ENCODE measurements around the gene TCF19. TPM values are rescaled to one million over a fixed set of nuclear protein-coding genes. Genes with fewer than 3 reads are reported as not detected.
"Not testable (repeated sequence)": the region's sequence is repeated elsewhere in the genome, so short reads cannot be mapped to it uniquely, and the experiment has no call there.

Gene TCF19
- total RNA-seq, 1 donor from 2014 or later: 8.8 TPM

DNA sequence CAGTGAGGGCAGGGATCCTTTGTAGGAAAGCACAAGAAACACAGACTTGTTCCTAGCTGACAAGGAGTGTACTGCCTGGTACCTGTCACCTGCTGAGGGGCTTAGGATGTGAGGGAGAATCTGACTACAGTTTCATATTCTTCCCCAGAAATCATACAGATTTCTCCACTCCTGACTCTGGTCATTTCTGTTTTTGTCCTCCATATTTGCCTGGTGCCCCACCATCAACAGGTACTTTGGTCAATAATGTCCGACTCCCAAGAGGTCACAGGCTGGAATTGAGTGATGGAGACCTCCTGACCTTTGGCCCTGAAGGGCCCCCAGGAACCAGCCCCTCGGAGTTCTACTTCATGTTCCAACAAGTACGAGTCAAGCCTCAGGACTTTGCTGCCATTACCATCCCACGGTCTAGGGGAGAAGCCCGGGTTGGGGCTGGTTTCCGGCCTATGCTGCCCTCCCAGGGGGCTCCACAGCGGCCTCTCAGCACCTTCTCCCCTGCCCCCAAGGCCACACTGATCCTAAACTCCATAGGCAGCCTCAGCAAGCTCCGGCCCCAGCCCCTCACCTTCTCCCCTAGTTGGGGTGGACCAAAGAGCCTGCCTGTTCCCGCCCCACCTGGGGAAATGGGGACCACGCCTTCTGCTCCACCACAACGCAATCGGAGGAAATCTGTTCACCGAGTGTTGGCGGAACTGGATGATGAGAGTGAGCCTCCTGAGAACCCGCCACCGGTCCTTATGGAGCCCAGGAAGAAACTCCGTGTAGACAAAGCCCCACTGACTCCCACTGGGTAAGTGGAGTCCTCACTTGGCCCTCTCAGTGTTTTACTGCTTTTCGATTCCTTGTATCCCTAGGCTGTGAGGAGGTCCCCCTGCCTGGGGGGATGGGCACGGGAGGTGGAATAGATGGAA, 3.1 kb downstream of the TCF19 start:
- H3K36me3 ChIP-seq: no peaks in the 10 kb centered on the region
- intact Hi-C loops (cut with DNase I): no loop called here
- no peak overlapping the region for H3K4me3 ChIP-seq
- H3K9me3 ChIP-seq: no peaks in the 10 kb centered on the region
- no peak overlapping the region for H3K27ac ChIP-seq
- no peak for DNase-seq (ENCODE audit: extremely low spot score in 2 of 2)
- TF ChIP-seq POLR2AphosphoS5 (IDR thresholded peaks at IDR 0.05; ENCODE audit: insufficient read depth in 1 of 2, low read depth in 1 of 2) (no peak), POLR2A (IDR thresholded peaks at IDR 0.05) (no peak)
- TF ChIP-seq, protein P1, sequence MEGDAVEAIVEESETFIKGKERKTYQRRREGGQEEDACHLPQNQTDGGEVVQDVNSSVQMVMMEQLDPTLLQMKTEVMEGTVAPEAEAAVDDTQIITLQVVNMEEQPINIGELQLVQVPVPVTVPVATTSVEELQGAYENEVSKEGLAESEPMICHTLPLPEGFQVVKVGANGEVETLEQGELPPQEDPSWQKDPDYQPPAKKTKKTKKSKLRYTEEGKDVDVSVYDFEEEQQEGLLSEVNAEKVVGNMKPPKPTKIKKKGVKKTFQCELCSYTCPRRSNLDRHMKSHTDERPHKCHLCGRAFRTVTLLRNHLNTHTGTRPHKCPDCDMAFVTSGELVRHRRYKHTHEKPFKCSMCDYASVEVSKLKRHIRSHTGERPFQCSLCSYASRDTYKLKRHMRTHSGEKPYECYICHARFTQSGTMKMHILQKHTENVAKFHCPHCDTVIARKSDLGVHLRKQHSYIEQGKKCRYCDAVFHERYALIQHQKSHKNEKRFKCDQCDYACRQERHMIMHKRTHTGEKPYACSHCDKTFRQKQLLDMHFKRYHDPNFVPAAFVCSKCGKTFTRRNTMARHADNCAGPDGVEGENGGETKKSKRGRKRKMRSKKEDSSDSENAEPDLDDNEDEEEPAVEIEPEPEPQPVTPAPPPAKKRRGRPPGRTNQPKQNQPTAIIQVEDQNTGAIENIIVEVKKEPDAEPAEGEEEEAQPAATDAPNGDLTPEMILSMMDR (IDR thresholded peaks at IDR 0.05): no peak
- no peaks in the 10 kb centered on the region for H3K27me3 ChIP-seq
- H3K4me1 ChIP-seq: peaks cover 27% of the 10 kb centered on the region

DNA sequence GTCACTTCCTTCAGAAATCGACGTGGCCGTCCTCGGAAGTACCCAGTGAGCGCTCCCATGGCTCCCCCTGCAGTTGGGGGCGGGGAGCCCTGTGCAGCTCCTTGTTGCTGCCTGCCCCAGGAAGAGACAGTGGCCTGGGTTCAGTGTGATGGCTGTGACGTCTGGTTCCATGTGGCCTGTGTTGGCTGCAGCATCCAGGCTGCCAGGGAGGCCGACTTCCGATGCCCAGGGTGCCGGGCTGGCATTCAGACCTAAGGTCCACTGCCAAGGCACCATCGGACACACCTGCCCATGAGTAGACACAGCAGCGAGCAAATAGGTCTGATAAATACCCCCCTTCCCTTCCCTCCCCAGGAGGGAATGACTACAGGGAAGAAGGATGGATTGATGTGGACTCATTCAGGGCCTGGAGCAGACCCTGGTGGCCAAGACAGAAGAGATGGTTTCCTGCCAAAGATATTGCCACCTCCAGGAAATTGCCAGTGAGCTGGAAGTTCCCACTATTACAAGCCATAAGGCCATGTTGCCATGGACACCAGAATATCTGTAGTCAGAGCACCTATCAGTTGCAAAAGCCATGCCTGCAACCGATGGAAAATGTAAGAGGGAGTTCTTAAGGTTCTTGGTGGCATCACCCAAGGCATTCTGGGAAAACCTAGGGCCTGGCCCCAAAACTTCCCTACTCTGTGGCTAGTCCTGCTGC, 4.2 kb downstream of the TCF19 start:
- H3K27ac ChIP-seq: no peak overlapping the region
- no peaks in the 10 kb centered on the region for H3K27me3 ChIP-seq
- H3K36me3 ChIP-seq: no peaks in the 10 kb centered on the region
- peaks cover 17% of the 10 kb centered on the region for H3K4me1 ChIP-seq
- TF ChIP-seq POLR2AphosphoS5 (IDR thresholded peaks at IDR 0.05; ENCODE audit: insufficient read depth in 1 of 2, low read depth in 1 of 2) (no peak), POLR2A (IDR thresholded peaks at IDR 0.05) (no peak)
- TF ChIP-seq, protein P1 (IDR thresholded peaks at IDR 0.05): no peak
- DNase-seq (ENCODE audit: extremely low spot score in 2 of 2): no peak
- no peaks in the 10 kb centered on the region for H3K9me3 ChIP-seq
- H3K4me3 ChIP-seq: no peak overlapping the region
- intact Hi-C loops (cut with DNase I): no loop called here

DNA sequence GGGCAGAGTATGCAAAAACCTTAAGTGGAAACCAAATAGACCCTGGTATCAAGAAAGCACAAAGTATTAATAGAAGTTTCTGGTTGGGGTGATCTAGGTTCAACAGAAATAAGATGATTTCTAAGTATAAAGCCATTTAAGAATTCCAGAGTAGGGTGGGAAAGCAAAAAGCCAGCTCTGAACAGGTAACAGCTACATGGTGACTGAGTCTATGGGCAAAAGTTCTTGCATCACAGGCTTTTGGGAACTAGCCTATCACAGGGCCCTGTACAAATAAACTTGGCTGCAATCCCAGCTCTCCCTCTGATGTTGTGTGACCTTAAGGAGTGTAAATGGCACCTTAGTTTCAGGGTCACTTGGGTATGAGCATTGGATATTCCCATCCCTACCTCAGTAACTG, 5.5 kb downstream of the TCF19 start:
- peaks cover 10% of the 10 kb centered on the region for H3K4me1 ChIP-seq
- intact Hi-C loops (cut with DNase I): no loop called here
- TF ChIP-seq, protein P1 (IDR thresholded peaks at IDR 0.05): no peak
- TF ChIP-seq POLR2A (IDR thresholded peaks at IDR 0.05) (no peak), POLR2AphosphoS5 (IDR thresholded peaks at IDR 0.05; ENCODE audit: insufficient read depth in 1 of 2, low read depth in 1 of 2) (no peak)
- DNase-seq (ENCODE audit: extremely low spot score in 2 of 2): no peak
- H3K27ac ChIP-seq: no peak overlapping the region
- H3K4me3 ChIP-seq: no peak overlapping the region
- no peaks in the 10 kb centered on the region for H3K27me3 ChIP-seq
- no peaks in the 10 kb centered on the region for H3K9me3 ChIP-seq
- no peaks in the 10 kb centered on the region for H3K36me3 ChIP-seq

DNA sequence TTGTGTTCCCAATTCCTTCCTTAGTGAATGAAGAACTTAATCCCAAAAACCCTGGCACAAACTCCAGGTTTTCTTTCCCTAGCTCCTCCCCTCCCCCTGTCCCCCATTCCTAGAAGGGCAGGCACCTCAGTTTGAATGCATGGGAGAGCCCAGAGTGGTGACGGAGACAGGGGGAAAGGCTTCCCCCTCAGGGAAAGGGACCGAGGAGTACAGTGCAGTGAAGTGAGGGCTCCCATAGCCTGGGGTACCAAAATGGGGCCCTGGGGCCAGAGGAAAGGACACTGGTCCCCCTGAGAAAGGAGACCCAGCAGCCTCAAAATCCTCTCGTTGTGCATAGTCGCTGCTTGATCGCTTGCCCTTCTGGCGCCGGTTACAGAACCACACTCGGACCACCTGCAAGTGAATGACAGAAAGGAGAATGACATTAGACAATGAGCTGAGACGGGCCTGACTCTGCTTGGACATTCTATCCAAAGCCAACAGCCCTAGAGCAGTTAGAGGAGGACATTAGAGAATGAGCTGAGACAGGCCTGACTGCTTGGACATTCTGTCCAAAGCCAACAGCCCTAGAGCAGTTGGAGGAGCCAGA, 6.2 kb downstream of the TCF19 start:
- H3K9me3 ChIP-seq; H3K36me3 ChIP-seq; DNase-seq (ENCODE audit: extremely low spot score in 2 of 2); H3K4me1 ChIP-seq; H3K27me3 ChIP-seq; H3K4me3 ChIP-seq; H3K27ac ChIP-seq; intact Hi-C loops (cut with DNase I): not testable (repeated sequence)

DNA sequence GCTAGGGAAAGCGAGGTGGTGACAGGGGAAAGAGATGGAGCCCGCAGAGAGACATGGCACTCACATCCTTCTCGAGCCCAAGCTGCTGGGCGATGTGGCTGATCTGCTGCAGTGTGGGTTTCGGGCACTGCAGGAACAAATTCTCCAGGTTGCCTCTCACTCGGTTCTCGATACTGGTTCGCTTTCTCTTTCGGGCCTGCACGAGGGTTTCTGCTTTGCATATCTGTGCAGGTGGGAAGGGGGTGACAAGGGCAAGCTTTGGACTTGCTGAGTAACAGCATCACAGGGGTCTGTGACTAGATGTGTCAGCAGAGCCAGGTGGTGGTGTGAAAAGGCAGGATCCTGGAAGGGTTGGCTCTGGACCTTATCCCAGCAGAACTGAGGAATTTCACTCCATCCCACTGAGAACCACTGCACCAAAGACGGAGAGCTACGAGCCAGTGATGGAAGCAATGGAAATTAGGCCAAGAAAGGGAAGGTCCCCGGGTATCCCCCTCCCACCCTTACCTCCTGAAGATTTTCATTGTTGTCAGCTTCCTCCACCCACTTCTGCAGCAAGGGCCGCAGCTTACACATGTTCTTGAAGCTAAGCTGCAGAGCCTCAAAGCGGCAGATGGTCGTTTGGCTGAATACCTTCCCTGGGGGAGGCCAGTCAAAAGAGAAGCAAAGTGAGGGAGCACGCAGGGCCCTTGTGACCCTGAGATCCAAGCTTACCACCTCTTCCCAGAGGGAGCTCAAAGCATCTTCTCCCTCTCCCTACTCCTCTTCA, 6.9 kb downstream of the TCF19 start:
- H3K9me3 ChIP-seq; intact Hi-C loops (cut with DNase I); H3K27me3 ChIP-seq; H3K27ac ChIP-seq; H3K36me3 ChIP-seq; DNase-seq (ENCODE audit: extremely low spot score in 2 of 2); H3K4me1 ChIP-seq; H3K4me3 ChIP-seq: not testable (repeated sequence)

Measured in vagina (tissue), 2 donors.